Lower lobe of right lung (tissue), 2 donors: ENCODE measurements around the gene ASCC3. TPM values are rescaled to one million over a fixed set of nuclear protein-coding genes. Genes with fewer than 3 reads are reported as not detected.
A peak's percentile ranks its signal among the peaks of the same experiment; 100 is the strongest.

ENCODE experiments used
- ATAC-seq, 2 donors: fragments of 200-7000 bp; cut with Tn5 transposase; one replicate each; pipeline ENCODE4 v1.9.1; 2020 to 2022; ENCODE audit warnings: mild to moderate bottlenecking in 2 of 2, moderate library complexity in 2 of 2
- DNase-seq: peaks from one replicate; pipeline ENCODE4 v3.0.0-alpha.2; 2020
- H3K27ac ChIP-seq: fragments of 200-600 bp; one replicate; pipeline ENCODE4 v1.8.0; 2022
- H3K27me3 ChIP-seq: fragments of 200-600 bp; one replicate; pipeline ENCODE4 v1.8.0; 2022; ENCODE audit warnings: low read depth
- H3K36me3 ChIP-seq: fragments of 200-600 bp; one replicate; pipeline ENCODE4 v1.8.0; 2022; ENCODE audit warnings: mild to moderate bottlenecking
- H3K4me1 ChIP-seq: fragments of 200-600 bp; one replicate; pipeline ENCODE4 v1.8.0; 2022
- H3K4me3 ChIP-seq: fragments of 200-600 bp; one replicate; pipeline ENCODE4 v1.8.0; 2022; ENCODE audit warnings: mild to moderate bottlenecking
- H3K9me3 ChIP-seq: fragments of 200-600 bp; one replicate; pipeline ENCODE4 v1.8.0; 2022
- CTCF ChIP-seq: fragments of 200-600 bp; IDR thresholded peaks from one replicate; pipeline ENCODE4 v1.8.0; 2022; ENCODE audit warnings: antibody characterized with exemption, mild to moderate bottlenecking
- intact Hi-C: fragments of 100-400 bp; cut with DNase I; formaldehyde crosslinking; loops from one replicate; pipeline ENCODE4 v1.11.0; 2022
- total RNA-seq: library from RNA; stranded (reverse); fragmentation: NEBNext Ultra II Directional; extraction: Animal tissue kit (Norgen Biotek cat#: 25700); gene quantifications from one replicate; pipeline ENCODE4 v1.2.1, GENCODE V29; 2021
- donor health status: DM: no; HTN: yes; CAD: no; lungs with severe emphysema.

ASCC3 gene
- total RNA-seq, 1 donor from 2014 or later = 34.8 TPM

- Histone ChIP-seq H3K4me3 (no peak overlapping the region), H3K4me1 (no peaks in the 10 kb centered on the region), H3K27me3 (peaks cover 10% of the 10 kb centered on the region), H3K27ac (no peak overlapping the region), H3K9me3 (no peaks in the 10 kb centered on the region), H3K36me3 (no peaks in the 10 kb centered on the region)
- peak in 1 of 2 donors; percentile 62 for ATAC-seq
- DNase-seq = no peak
- TF ChIP-seq CTCF = peak; percentile 60
- intact Hi-C loops = loop anchor here (2.0 kb wide), 1 partner anchor 363 kb away; no protein-coding TSS in a partner anchor
Measured at GRCh38 chr6:100479179-100480035, 401.7 kb downstream of the ASCC3 start.

DNA sequence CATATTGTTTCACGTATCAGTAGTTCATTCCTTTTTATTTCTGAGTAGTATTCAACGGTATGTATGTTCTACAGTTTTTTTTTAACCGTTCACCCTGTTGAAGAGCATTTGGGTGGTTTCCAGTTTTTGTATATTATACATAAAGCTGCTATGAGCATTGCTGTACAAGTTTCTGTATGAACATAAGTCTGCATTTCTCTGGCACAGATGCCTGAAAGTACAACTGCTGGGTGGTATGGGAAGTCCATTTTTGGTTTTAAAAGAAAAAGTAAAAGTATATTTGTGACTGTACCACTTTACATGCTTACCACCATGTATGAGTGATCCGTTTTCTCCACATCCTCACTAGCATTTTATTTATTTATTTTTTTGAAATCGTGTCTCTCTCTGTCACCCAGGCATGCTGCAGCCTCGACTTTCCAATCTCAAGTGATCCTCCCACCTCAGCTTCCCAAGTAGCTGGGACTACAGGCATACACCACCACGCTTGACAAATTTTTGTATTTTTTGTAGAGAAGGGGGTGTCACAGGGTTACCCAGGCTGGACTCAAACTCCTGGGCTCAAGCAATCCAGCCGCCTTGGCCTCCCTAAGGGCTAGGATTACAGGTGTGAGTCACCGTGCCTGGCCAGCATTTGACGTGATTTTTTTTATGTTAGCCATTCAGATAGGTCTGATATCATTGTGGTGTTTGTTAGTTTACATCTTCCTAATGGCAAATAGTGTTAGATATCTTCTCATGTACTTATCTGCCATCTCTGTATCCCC is 405.4 kb downstream of the ASCC3 start:
- no peaks in the 10 kb centered on the region for H3K9me3 ChIP-seq
- H3K27ac ChIP-seq = no peak overlapping the region
- TF ChIP-seq CTCF = no peak
- no peak for ATAC-seq
- no peaks in the 10 kb centered on the region for H3K4me1 ChIP-seq
- H3K27me3 ChIP-seq = peaks cover 31% of the 10 kb centered on the region
- intact Hi-C loops = no loop called here
- no peak for DNase-seq
- no peak overlapping the region for H3K4me3 ChIP-seq
- no peaks in the 10 kb centered on the region for H3K36me3 ChIP-seq

DNA sequence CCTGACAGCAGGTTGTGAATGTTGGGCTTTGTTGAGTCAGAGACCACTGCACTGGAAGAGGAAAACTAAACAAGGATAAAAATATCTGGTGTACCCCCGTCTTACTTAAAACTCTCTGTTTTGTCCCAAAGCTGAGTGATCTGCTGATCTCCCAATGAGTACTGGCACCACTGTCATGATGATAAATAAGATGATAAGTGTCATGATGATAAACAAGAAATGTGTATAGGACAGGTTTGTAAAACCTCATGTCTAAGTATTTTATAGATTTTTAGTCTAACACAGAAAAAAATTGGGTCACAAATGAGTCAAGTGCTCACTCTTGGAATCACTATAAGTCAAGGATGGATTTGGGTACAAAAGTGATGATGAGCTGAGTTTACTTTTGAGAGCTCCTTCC is 407.9 kb downstream of the ASCC3 start:
- no peak for ATAC-seq
- Histone ChIP-seq H3K9me3 (no peaks in the 10 kb centered on the region), H3K36me3 (no peaks in the 10 kb centered on the region), H3K4me1 (no peaks in the 10 kb centered on the region), H3K4me3 (no peak overlapping the region), H3K27me3 (peaks cover 55% of the 10 kb centered on the region), H3K27ac (no peak overlapping the region)
- no peak for DNase-seq
- intact Hi-C loops = no loop called here
- no peak for TF ChIP-seq CTCF

GRCh38 chr6:100472674-100473073 is 408.5 kb downstream of the ASCC3 start:
- Histone ChIP-seq H3K27me3 (peaks cover 60% of the 10 kb centered on the region), H3K27ac (no peak overlapping the region), H3K36me3 (no peaks in the 10 kb centered on the region), H3K4me3 (no peak overlapping the region), H3K9me3 (no peaks in the 10 kb centered on the region), H3K4me1 (no peaks in the 10 kb centered on the region)
- DNase-seq = no peak
- intact Hi-C loops = no loop called here
- ATAC-seq = no peak
- TF ChIP-seq CTCF = no peak

- Histone ChIP-seq H3K27ac (no peak overlapping the region), H3K4me3 (no peak overlapping the region), H3K27me3 (peaks cover 76% of the 10 kb centered on the region), H3K9me3 (no peaks in the 10 kb centered on the region), H3K4me1 (peaks cover under 1% of the 10 kb centered on the region), H3K36me3 (no peaks in the 10 kb centered on the region)
- ATAC-seq (peak in 1 of 2 donors; percentile 36), DNase-seq (no peak)
- no peak for TF ChIP-seq CTCF
- intact Hi-C loops = no loop called here
Measured at GRCh38 chr6:100470422-100471120, 410.6 kb downstream of the ASCC3 start.
